ENCODE measurements around the gene CYBB. TPM values are rescaled to one million over a fixed set of nuclear protein-coding genes. Genes with fewer than 3 reads are reported as not detected.

The CYBB gene
- polyA plus RNA-seq, 2 of the 4 experiments (the other 2 are of a cell fraction), result 0.04 to 0.12 TPM

GRCh38 chrX:37818031-37818430, 38.2 kb downstream of the CYBB start:
- CTCF ChIA-PET, result no interaction called here
- POLR2A ChIA-PET, result no interaction called here
- WGBS (ENCODE audit: missing lambda C conversion rate), result 30% methylated on average over 2 of the region's 2 CpGs

GRCh38 chrX:37820646-37821045, 40.8 kb downstream of the CYBB start:
- DNase-seq (ENCODE audit: low read depth in 1 of 2, low spot score in 1 of 2) (no peak), FAIRE-seq (no peak), ATAC-seq (no peak)
- no peak overlapping the region for H3K4me3 ChIP-seq
- peaks cover 6% of the 10 kb centered on the region; the same call in 2 of the 3 replicates for H3K4me1 ChIP-seq
- H3K27ac ChIP-seq, result no peak overlapping the region
- no peaks in the 10 kb centered on the region for H3K9me3 ChIP-seq
- ChIA-PET POLR2A (no interaction called here), CTCF (no interaction called here)
- no peak overlapping the region for H3K4me2 ChIP-seq
- TF ChIP-seq JUN (IDR thresholded peaks at IDR 0.05), result no peak
- TF ChIP-seq RCOR1 (IDR thresholded peaks at IDR 0.05; ENCODE audit: low read depth, low read length), result no peak
- TF ChIP-seq FOXS1 (CRISPR knock-in tag; IDR thresholded peaks at IDR 0.05), result no peak
- no peak for TF ChIP-seq KDM1A (IDR thresholded peaks at IDR 0.05; ENCODE audit: low read depth)
- TF ChIP-seq ZC3H11A (IDR thresholded peaks at IDR 0.05), result no peak
- no peak for TF ChIP-seq RARB (CRISPR knock-in tag; IDR thresholded peaks at IDR 0.05)
- TF ChIP-seq, protein P1, sequence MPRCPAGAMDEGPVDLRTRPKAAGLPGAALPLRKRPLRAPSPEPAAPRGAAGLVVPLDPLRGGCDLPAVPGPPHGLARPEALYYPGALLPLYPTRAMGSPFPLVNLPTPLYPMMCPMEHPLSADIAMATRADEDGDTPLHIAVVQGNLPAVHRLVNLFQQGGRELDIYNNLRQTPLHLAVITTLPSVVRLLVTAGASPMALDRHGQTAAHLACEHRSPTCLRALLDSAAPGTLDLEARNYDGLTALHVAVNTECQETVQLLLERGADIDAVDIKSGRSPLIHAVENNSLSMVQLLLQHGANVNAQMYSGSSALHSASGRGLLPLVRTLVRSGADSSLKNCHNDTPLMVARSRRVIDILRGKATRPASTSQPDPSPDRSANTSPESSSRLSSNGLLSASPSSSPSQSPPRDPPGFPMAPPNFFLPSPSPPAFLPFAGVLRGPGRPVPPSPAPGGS (IDR thresholded peaks at IDR 0.05), result no peak
- TF ChIP-seq TFCP2L1 (CRISPR knock-in tag; IDR thresholded peaks at IDR 0.05), result no peak
- TF ChIP-seq MYC (IDR thresholded peaks at IDR 0.05; ENCODE audit: borderline replicate concordance, low read length), result no peak
- no peak for TF ChIP-seq PBX3 (IDR thresholded peaks at IDR 0.05)
- TF ChIP-seq NPAS2 (CRISPR knock-in tag; IDR thresholded peaks at IDR 0.05; ENCODE audit: borderline replicate concordance), result no peak
- TF ChIP-seq, protein P2, sequence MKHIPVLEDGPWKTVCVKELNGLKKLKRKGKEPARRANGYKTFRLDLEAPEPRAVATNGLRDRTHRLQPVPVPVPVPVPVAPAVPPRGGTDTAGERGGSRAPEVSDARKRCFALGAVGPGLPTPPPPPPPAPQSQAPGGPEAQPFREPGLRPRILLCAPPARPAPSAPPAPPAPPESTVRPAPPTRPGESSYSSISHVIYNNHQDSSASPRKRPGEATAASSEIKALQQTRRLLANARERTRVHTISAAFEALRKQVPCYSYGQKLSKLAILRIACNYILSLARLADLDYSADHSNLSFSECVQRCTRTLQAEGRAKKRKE (CRISPR knock-in tag; IDR thresholded peaks at IDR 0.05; ENCODE audit: low read depth), result no peak
- no peak for TF ChIP-seq EHF (CRISPR knock-in tag; IDR thresholded peaks at IDR 0.05)
- 27% methylated on average over 1 of the region's 1 CpG for WGBS (ENCODE audit: missing lambda C conversion rate)

More at GRCh38 chrX:37818031-37818430, 38.2 kb downstream of the CYBB start:
- FAIRE-seq (no peak), ATAC-seq (no peak), DNase-seq (ENCODE audit: low read depth in 1 of 2, low spot score in 1 of 2) (no peak)
- no peak overlapping the region for H3K4me3 ChIP-seq
- H3K4me2 ChIP-seq, result no peak overlapping the region
- no peak overlapping the region for H3K27ac ChIP-seq
- TF ChIP-seq EHMT2 (IDR thresholded peaks at IDR 0.05; ENCODE audit: low read depth) (no peak), PBX3 (IDR thresholded peaks at IDR 0.05) (no peak), BHLHE40 (IDR thresholded peaks at IDR 0.05; ENCODE audit: low read depth, low read length) (no peak), GATA3 (IDR thresholded peaks at IDR 0.05; ENCODE audit: borderline replicate concordance) (no peak), POLR2AphosphoS2 (conservative IDR thresholded peaks at IDR 0.05; ENCODE audit: low read length) (no peak), EHF (CRISPR knock-in tag; IDR thresholded peaks at IDR 0.05) (no peak), KDM5A (IDR thresholded peaks at IDR 0.05) (no peak), RFX5 (IDR thresholded peaks at IDR 0.05) (no peak)
- no peaks in the 10 kb centered on the region for H3K4me1 ChIP-seq
- H3K9me3 ChIP-seq, result no peaks in the 10 kb centered on the region

- Histone ChIP-seq H3K4me2 (peak overlapping the region; percentile 49; the same call in 2 of the 3 replicates), H3K9me3 (no peaks in the 10 kb centered on the region), H3K27ac (no peak overlapping the region), H3K4me3 (no peak overlapping the region), H3K4me1 (peaks cover 6% of the 10 kb centered on the region; the same call in 2 of the 3 replicates)
- FAIRE-seq, result no peak
- no peak for DNase-seq (ENCODE audit: low read depth in 1 of 2, low spot score in 1 of 2)
- POLR2A ChIA-PET, result no interaction called here
- ATAC-seq, result no peak; a peak in 1 of 6 replicates
- CTCF ChIA-PET, result interaction anchor here (0.7 to 2.7 kb wide), 17 partner anchors 8 to 875 kb away, joined by 3 to 42 read pairs (median 5); no protein-coding TSS in a partner anchor
- WGBS (ENCODE audit: missing lambda C conversion rate), result 26% methylated on average over 1 of the region's 1 CpG
- TF ChIP-seq RARB (CRISPR knock-in tag; IDR thresholded peaks at IDR 0.05) (no peak), EHF (CRISPR knock-in tag; IDR thresholded peaks at IDR 0.05) (no peak), CHD4 (IDR thresholded peaks at IDR 0.05; ENCODE audit: borderline replicate concordance) (no peak), SMC3 (IDR thresholded peaks at IDR 0.05) (no peak), NFE2L2 (conservative IDR thresholded peaks at IDR 0.05; ENCODE audit: low read length) (no peak), ESRRA (IDR thresholded peaks at IDR 0.05; ENCODE audit: borderline replicate concordance, low read length) (no peak), ZFP36 (IDR thresholded peaks at IDR 0.05; ENCODE audit: borderline replicate concordance, partially characterized antibody) (no peak), CEBPB (IDR thresholded peaks at IDR 0.05) (no peak), JUNB (IDR thresholded peaks at IDR 0.05) (no peak), NR3C1 (IDR thresholded peaks at IDR 0.05) (no peak)
- TF ChIP-seq, protein P3, sequence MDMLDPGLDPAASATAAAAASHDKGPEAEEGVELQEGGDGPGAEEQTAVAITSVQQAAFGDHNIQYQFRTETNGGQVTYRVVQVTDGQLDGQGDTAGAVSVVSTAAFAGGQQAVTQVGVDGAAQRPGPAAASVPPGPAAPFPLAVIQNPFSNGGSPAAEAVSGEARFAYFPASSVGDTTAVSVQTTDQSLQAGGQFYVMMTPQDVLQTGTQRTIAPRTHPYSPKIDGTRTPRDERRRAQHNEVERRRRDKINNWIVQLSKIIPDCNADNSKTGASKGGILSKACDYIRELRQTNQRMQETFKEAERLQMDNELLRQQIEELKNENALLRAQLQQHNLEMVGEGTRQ (IDR thresholded peaks at IDR 0.05), result no peak
Observed at GRCh38 chrX:37824491-37825214, 44.8 kb downstream of the CYBB start.
